GM12864 (cell line): ENCODE data around the gene PEX10.

ENCODE experiments used
- DNase-seq: peaks from one replicate; pipeline ENCODE4 v3.0.0-alpha.2; 2011; ENCODE audit warnings: low read depth
- H3K4me3 ChIP-seq: 2 replicates; pipeline ENCODE4 v1.5.1; 2011; ENCODE audit warnings: mild to moderate bottlenecking, low read depth, low read length, control low read depth
- CTCF ChIP-seq: IDR thresholded peaks from 2 replicates; pipeline ENCODE4 v1.5.1; 2011; ENCODE audit warnings: low read depth, mild to moderate bottlenecking, moderate library complexity, low read length, control low read depth, inconsistent platforms; ENCODE audit errors: missing control alignments

Gene PEX10

GRCh38 chr1:2412773-2413494, 570 bp upstream of the PEX10 start:
- DNase-seq, result no peak

GRCh38 chr1:2411801-2412394, 466 bp downstream of the PEX10 start:
- DNase-seq, result no peak
- H3K4me3 ChIP-seq, result peak overlapping the region; percentile 90
- TF ChIP-seq CTCF, result no peak

More at GRCh38 chr1:2412773-2413494, 570 bp upstream of the PEX10 start:
- no peak for TF ChIP-seq CTCF
- peak overlapping the region; percentile 80 for H3K4me3 ChIP-seq

GRCh38 chr1:2409745-2410144, 2.6 kb downstream of the PEX10 start:
- H3K4me3 ChIP-seq, result no peak overlapping the region
- no peak for TF ChIP-seq CTCF
- DNase-seq, result no peak

GRCh38 chr1:2408859-2409276, 3.5 kb downstream of the PEX10 start:
- TF ChIP-seq CTCF, result no peak
- H3K4me3 ChIP-seq, result no peak overlapping the region
- no peak for DNase-seq

- no peak for DNase-seq
- TF ChIP-seq CTCF, result no peak
- H3K4me3 ChIP-seq, result no peak overlapping the region
Measured at GRCh38 chr1:2408456-2408855, 3.9 kb downstream of the PEX10 start.

- no peak for TF ChIP-seq CTCF
- DNase-seq, result no peak
- no peak overlapping the region for H3K4me3 ChIP-seq
Measured at GRCh38 chr1:2407991-2408275, 4.4 kb downstream of the PEX10 start.
